IPS-NIHi11 (cell line): ENCODE results near the gene CYP2B6.
A peak's percentile ranks its signal among the peaks of the same experiment; 100 is the strongest.
"Not testable (repeated sequence)": the region's sequence is repeated elsewhere in the genome, so short reads cannot be mapped to it uniquely, and the experiment has no call there.

Experiments
- DNase-seq: peaks from one replicate; pipeline ENCODE4 v3.0.0; 2012; ENCODE audit warnings: mixed read lengths, low spot score

Gene CYP2B6

GRCh38 chr19:40990972-40991381, at the start of gene CYP2B6:
Gene CYP2B6, plus strand, starts transcription at chr19:40991282. Its CDS starts 24 bp downstream, at chr19:40991306.
- DNase-seq: no peak

GRCh38 chr19:40941481-40942219, 49.4 kb upstream of the CYP2B6 start:
- no peak for DNase-seq

GRCh38 chr19:40945645-40946044, 45.4 kb upstream of the CYP2B6 start:
- DNase-seq: no peak

- no peak for DNase-seq
These were observed 44.0 kb upstream of the CYP2B6 start for GRCh38 chr19:40947114-40947513.

- no peak for DNase-seq
These were observed 43.5 kb upstream of the CYP2B6 start for GRCh38 chr19:40947573-40947972.

- DNase-seq: no peak
These were observed 42.3 kb upstream of the CYP2B6 start for GRCh38 chr19:40948580-40949299.

- DNase-seq: no peak
These were observed 36.5 kb upstream of the CYP2B6 start for GRCh38 chr19:40954573-40954972.

- no peak for DNase-seq
These were observed 31.7 kb upstream of the CYP2B6 start for GRCh38 chr19:40959338-40959737.

- DNase-seq: no peak
These were observed 30.9 kb upstream of the CYP2B6 start for GRCh38 chr19:40960062-40960685.

- DNase-seq: no peak
These were observed 30.3 kb upstream of the CYP2B6 start for GRCh38 chr19:40960780-40961179.

- no peak for DNase-seq
These were observed 28.6 kb upstream of the CYP2B6 start for GRCh38 chr19:40962460-40962961.

GRCh38 chr19:40964361-40964760, 26.7 kb upstream of the CYP2B6 start:
- DNase-seq: not testable (repeated sequence)

- DNase-seq: not testable (repeated sequence)
These were observed 25.7 kb upstream of the CYP2B6 start for GRCh38 chr19:40965351-40965750.

GRCh38 chr19:40966591-40966990, 24.5 kb upstream of the CYP2B6 start:
- DNase-seq: not testable (repeated sequence)

- not testable (repeated sequence) for DNase-seq
These were observed 23.0 kb upstream of the CYP2B6 start for GRCh38 chr19:40968065-40968464.

- not testable (repeated sequence) for DNase-seq
These were observed 21.4 kb upstream of the CYP2B6 start for GRCh38 chr19:40969721-40970120.

- DNase-seq: not testable (repeated sequence)
These were observed 20.4 kb upstream of the CYP2B6 start for GRCh38 chr19:40970396-40971345.

- peak; percentile 82 for DNase-seq
These were observed 16.4 kb upstream of the CYP2B6 start for GRCh38 chr19:40974633-40975037.

- no peak for DNase-seq
These were observed 14.9 kb upstream of the CYP2B6 start for GRCh38 chr19:40976134-40976533.

GRCh38 chr19:40976724-40977123, 14.4 kb upstream of the CYP2B6 start:
- DNase-seq: no peak

- not testable (repeated sequence) for DNase-seq
These were observed 11.3 kb upstream of the CYP2B6 start for GRCh38 chr19:40979759-40980158.
